COLO668 (cell line): ENCODE measurements around the gene IFNG.

ENCODE experiments used
- DNase-seq: peaks from one replicate; lab custom pipeline; 2025; ENCODE audit not compliant: unreplicated experiment; lab: John Stamatoyannopoulos, UW

Gene IFNG

GRCh38 chr12:68169213-68169889 is 9.8 kb upstream of the IFNG start:
- no peak for DNase-seq

GRCh38 chr12:68166317-68166831 is 6.8 kb upstream of the IFNG start:
- DNase-seq, result no peak

- no peak for DNase-seq
These were observed 4.1 kb upstream of the IFNG start for GRCh38 chr12:68163560-68164081.

- DNase-seq, result no peak
These were observed 2.8 kb upstream of the IFNG start for GRCh38 chr12:68162374-68162773.

- DNase-seq, result no peak
These were observed 1.1 kb downstream of the IFNG start for GRCh38 chr12:68158432-68158831.

GRCh38 chr12:68157380-68157779 is 2.2 kb downstream of the IFNG start:
- DNase-seq, result no peak

GRCh38 chr12:68156636-68157035 is 2.9 kb downstream of the IFNG start:
- DNase-seq, result no peak

- DNase-seq, result no peak
These were observed 4.8 kb downstream of the IFNG start for GRCh38 chr12:68154779-68155178.

GRCh38 chr12:68148261-68148951 is 11.1 kb downstream of the IFNG start:
- DNase-seq, result no peak

GRCh38 chr12:68140556-68140955 is 19.0 kb downstream of the IFNG start:
- no peak for DNase-seq

- DNase-seq, result no peak
These were observed 19.6 kb downstream of the IFNG start for GRCh38 chr12:68139941-68140340.

- DNase-seq, result no peak
These were observed 20.5 kb downstream of the IFNG start for GRCh38 chr12:68139001-68139400.

- DNase-seq, result no peak
These were observed 21.1 kb downstream of the IFNG start for GRCh38 chr12:68138480-68138879.

- DNase-seq, result no peak
These were observed 22.2 kb downstream of the IFNG start for GRCh38 chr12:68137335-68137830.

- DNase-seq, result no peak
These were observed 24.0 kb downstream of the IFNG start for GRCh38 chr12:68135520-68135919.

GRCh38 chr12:68131867-68132414 is 27.6 kb downstream of the IFNG start:
- DNase-seq, result no peak

- DNase-seq, result no peak
These were observed 29.6 kb downstream of the IFNG start for GRCh38 chr12:68129979-68130378.

- no peak for DNase-seq
These were observed 37.2 kb downstream of the IFNG start for GRCh38 chr12:68122236-68122920.

GRCh38 chr12:68121143-68121542 is 38.4 kb downstream of the IFNG start:
- DNase-seq, result no peak

- peak; percentile 76 for DNase-seq
These were observed 39.8 kb downstream of the IFNG start for GRCh38 chr12:68119724-68120211.

- DNase-seq, result no peak
These were observed 40.3 kb downstream of the IFNG start for GRCh38 chr12:68119250-68119649.
